ENCODE measurements around the gene RAB15.

The RAB15 gene

DNA sequence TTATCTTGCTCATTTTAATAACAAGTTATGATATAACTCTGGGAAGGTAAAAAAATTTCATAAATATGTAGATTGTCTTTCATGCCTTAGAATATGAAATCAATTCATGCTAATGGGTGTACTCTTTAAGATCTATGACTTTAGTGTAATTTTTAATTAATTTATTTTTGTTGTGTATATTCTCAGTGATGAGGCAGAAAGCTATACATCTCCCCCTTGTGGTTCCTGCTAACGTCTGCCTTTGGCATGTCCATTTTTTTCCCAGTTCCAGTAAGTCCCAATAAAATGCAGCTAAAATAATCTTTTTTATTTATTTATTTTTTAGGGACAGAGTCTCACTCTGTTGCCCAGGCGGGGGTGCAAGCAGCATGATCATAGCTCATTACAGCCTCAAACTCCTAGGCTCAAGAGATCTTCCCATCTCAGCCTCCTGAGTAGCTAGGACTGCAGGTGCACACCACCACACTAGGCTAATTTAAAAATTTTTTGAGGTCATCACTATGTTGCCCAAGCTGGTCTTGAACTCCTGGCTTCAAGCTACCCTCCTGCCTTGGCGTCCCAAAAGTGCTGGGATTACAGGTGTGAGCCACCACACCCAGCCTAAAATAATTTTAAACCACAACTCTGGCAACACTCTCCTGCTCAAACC, 61.2 kb downstream of the RAB15 start:
- DNase-seq (ENCODE audit: low read depth in 2 of 2), result no peak

DNA sequence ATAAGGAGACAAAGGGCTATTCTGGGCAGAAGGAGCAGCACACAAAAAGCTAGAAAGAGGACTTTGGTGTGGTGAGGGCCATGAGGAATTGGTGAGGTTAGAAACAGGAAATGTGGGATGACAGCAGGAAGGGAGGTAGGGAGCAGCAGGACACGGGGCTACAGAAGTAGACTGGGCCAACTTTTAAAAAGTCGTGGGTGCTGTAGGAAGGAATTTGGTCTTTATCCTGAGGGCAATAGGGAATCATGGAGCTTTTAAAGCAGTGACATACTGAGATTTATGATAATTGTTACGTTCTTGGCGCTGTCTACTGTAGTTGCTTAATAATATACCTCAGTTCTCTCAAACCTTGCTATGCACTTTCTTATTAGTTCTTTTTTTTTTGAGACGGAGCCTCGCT, 66.1 kb downstream of the RAB15 start:
- no peak for DNase-seq (ENCODE audit: low read depth in 2 of 2)

DNA sequence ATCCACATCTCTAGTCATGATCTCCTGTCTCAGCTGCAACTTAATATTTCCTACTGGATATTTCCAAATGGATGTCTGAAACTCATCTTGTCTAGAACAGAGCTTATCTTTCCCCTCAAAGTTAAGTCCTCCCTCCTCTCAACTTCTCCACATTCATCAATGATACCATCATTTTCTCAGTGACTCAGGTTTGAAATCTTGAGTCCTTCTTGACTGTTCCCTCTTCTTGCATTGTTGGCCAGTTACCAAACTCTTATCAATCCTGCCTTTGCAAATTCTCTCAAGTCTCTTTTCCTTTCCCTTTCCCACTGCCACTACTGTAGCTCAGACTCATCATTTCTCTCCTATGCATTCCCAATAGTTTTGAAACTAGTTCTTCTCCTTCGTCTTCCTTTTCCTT, 72.2 kb downstream of the RAB15 start:
- DNase-seq (ENCODE audit: low read depth in 2 of 2), result no peak

All from activated CD8-positive, alpha-beta memory T cell treated with anti-CD3 and anti-CD28 coated beads for 4 hours (primary cell).